ENCODE measurements around the gene SEMA4B.

Gene SEMA4B

DNA sequence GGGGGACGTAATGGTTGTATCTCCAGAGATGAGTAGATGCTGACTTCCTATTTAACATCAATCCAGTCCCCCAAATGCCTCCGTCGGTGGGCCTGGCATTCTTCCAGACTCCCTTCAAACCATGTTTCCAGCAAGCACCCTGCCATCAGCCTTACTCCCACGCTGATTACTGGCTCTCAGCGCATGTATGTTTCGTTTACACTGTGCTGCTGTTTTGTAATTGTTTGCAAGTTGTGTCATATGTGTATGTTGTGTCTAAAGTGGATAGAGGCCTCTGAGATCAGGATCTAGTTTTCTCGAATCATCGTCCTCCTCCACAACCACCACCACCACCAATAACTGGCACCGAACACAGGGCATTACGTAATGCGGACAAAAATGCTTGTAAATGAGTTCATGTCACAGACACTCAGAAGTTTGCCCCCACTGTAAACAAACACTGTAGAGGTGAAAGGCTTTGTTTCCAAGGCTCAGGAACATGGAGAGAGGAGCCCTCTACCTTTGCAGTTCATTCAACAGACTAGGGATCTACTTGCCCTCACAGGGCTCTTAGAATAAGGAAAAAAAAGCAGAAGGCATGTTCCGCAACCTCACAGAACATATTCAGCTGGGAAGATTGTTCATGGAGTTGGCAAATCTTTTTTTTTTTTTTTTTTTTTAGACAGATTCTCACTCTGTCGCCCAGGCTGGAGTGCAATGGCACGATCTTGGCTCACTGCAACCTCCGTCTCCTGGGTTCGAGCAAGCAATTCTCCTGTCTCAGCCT, 46.1 kb upstream of the SEMA4B start:
- Histone ChIP-seq H3K9ac (no peak overlapping the region), H3K4me1 (ENCODE audit: low read depth, poor library complexity, severe bottlenecking) (peaks cover 22% of the 10 kb centered on the region), H4K20me1 (ENCODE audit: insufficient read depth) (no peaks in the 10 kb centered on the region), H2AFZ (ENCODE audit: low read depth) (no peak overlapping the region), H3K27me3 (ENCODE audit: insufficient read depth, low read depth) (no peaks in the 10 kb centered on the region), H3K4me2 (no peak overlapping the region), H3K36me3 (ENCODE audit: insufficient read depth) (no peaks in the 10 kb centered on the region), H3K79me2 (ENCODE audit: insufficient read depth, low read depth) (no peaks in the 10 kb centered on the region), H3K27ac (no peak overlapping the region), H3K4me3 (IDR thresholded peaks at IDR 0.05; ENCODE audit: insufficient read depth, low read depth, low read length) (no peak overlapping the region)
- TF ChIP-seq, protein P1, sequence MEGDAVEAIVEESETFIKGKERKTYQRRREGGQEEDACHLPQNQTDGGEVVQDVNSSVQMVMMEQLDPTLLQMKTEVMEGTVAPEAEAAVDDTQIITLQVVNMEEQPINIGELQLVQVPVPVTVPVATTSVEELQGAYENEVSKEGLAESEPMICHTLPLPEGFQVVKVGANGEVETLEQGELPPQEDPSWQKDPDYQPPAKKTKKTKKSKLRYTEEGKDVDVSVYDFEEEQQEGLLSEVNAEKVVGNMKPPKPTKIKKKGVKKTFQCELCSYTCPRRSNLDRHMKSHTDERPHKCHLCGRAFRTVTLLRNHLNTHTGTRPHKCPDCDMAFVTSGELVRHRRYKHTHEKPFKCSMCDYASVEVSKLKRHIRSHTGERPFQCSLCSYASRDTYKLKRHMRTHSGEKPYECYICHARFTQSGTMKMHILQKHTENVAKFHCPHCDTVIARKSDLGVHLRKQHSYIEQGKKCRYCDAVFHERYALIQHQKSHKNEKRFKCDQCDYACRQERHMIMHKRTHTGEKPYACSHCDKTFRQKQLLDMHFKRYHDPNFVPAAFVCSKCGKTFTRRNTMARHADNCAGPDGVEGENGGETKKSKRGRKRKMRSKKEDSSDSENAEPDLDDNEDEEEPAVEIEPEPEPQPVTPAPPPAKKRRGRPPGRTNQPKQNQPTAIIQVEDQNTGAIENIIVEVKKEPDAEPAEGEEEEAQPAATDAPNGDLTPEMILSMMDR (conservative IDR thresholded peaks at IDR 0.05; ENCODE audit: low read depth, low read length): no peak

DNA sequence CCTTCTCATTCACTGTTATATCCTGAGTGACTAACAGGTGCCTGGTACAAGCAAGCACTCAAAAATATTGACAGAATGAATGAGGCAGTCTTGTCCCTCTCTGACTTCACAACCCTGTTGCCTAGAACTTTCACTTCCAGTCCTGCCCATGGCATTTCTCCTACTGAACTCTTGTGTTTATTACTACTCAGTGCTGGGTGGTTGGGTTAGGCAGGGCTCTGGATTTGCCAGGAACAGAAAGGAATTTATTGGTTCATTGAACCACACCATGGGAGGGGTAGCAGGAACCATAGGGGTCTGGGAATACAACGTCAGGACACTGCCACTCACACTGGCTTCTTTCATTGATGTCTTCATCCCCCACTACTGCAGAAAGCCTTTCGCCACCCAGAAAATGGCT, 41.9 kb upstream of the SEMA4B start:
- peaks cover 50% of the 10 kb centered on the region for H3K4me1 ChIP-seq (ENCODE audit: low read depth, poor library complexity, severe bottlenecking)
- H3K27ac ChIP-seq: no peak overlapping the region
- no peak overlapping the region for H3K4me3 ChIP-seq (IDR thresholded peaks at IDR 0.05; ENCODE audit: insufficient read depth, low read depth, low read length)
- peak overlapping the region; percentile 52; the same call in 1 of the 2 replicates for H3K4me2 ChIP-seq
- H3K27me3 ChIP-seq (ENCODE audit: insufficient read depth, low read depth): no peaks in the 10 kb centered on the region
- H3K79me2 ChIP-seq (ENCODE audit: insufficient read depth, low read depth): no peaks in the 10 kb centered on the region
- no peaks in the 10 kb centered on the region for H4K20me1 ChIP-seq (ENCODE audit: insufficient read depth)
- TF ChIP-seq, protein P1 (conservative IDR thresholded peaks at IDR 0.05; ENCODE audit: low read depth, low read length): no peak
- H3K36me3 ChIP-seq (ENCODE audit: insufficient read depth): no peaks in the 10 kb centered on the region
- H3K9ac ChIP-seq: no peak overlapping the region
- H2AFZ ChIP-seq (ENCODE audit: low read depth): no peak overlapping the region

DNA sequence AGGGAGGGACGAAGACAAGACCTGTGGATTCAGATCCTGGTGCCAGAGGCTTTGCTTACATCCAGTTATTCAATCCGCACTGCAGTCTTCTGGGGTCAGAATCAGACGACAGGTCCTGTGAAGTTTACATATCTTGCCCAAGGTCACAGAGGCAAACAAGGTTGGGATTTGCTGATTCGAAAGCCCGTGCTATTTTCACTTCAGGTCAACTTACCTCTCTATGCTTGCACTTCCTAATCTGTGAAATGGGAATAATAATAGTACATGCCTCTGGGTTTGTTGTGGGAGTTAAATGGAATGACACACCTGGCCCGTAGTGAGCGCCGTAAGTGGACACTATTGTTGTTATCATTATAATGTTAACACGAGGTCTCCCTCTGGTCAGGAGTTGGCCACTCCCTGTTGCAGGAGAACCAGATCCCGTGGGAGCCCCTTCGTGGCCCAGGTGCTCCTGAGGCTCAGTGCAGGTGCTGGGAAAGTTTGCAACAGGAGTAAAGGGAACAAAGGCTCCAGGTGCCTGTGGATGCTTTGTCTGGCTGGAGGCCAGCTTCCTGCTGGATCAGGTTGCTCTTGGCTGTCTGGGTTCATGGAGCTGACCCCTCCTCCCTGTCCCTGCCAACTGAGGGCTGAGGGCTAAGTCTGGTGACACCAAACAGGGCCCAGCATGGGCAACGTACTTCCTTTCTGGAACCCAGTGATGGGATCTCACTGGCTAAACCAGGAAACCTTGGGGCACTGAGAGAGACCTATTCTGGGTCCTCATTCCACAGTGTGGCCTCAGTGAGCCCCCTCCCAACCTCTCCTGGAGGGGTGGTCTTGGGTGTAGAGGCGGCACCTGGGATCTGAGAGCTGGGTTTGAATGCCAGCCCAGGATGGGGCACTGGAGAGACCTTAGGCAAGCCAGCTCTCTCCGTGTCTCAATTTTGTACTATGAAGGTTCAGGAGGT, 40.1 kb upstream of the SEMA4B start:
- Histone ChIP-seq H3K27me3 (ENCODE audit: insufficient read depth, low read depth) (no peaks in the 10 kb centered on the region), H2AFZ (ENCODE audit: low read depth) (no peak overlapping the region), H3K4me3 (IDR thresholded peaks at IDR 0.05; ENCODE audit: insufficient read depth, low read depth, low read length) (no peak overlapping the region), H3K4me2 (peak overlapping the region; percentile 38; the same call in 1 of the 2 replicates), H3K27ac (no peak overlapping the region), H3K79me2 (ENCODE audit: insufficient read depth, low read depth) (no peaks in the 10 kb centered on the region), H3K4me1 (ENCODE audit: low read depth, poor library complexity, severe bottlenecking) (peaks cover 50% of the 10 kb centered on the region), H3K36me3 (ENCODE audit: insufficient read depth) (no peaks in the 10 kb centered on the region), H4K20me1 (ENCODE audit: insufficient read depth) (no peaks in the 10 kb centered on the region), H3K9ac (no peak overlapping the region)
- TF ChIP-seq, protein P1 (conservative IDR thresholded peaks at IDR 0.05; ENCODE audit: low read depth, low read length): no peak

- Histone ChIP-seq H3K9ac (no peak overlapping the region), H3K79me2 (ENCODE audit: insufficient read depth, low read depth) (no peaks in the 10 kb centered on the region), H3K4me1 (ENCODE audit: low read depth, poor library complexity, severe bottlenecking) (peaks cover 50% of the 10 kb centered on the region), H3K4me3 (IDR thresholded peaks at IDR 0.05; ENCODE audit: insufficient read depth, low read depth, low read length) (no peak overlapping the region), H3K27me3 (ENCODE audit: insufficient read depth, low read depth) (no peaks in the 10 kb centered on the region), H3K4me2 (peak overlapping the region; percentile 38), H3K36me3 (ENCODE audit: insufficient read depth) (no peaks in the 10 kb centered on the region), H2AFZ (ENCODE audit: low read depth) (no peak overlapping the region), H3K27ac (0 out of 2 replicates have a peak overlapping the region, but pooled peaks have one; percentile 1), H4K20me1 (ENCODE audit: insufficient read depth) (no peaks in the 10 kb centered on the region)
- TF ChIP-seq, protein P1 (conservative IDR thresholded peaks at IDR 0.05; ENCODE audit: low read depth, low read length): no peak
These were observed 39.2 kb upstream of the SEMA4B start for GRCh38 chr15:90161950-90162361.

Data from KMS-11 (cell line).